GM12875 (cell line): ENCODE data around the gene VPREB3.

Experiments used
- H3K4me3 ChIP-seq: one replicate; pipeline ENCODE4 v1.5.1; 2011; ENCODE audit warnings: low read depth, low read length, control low read depth
- TF ChIP-seq, protein P1 (sequence below): IDR thresholded peaks from 2 replicates; pipeline ENCODE4 v1.5.1; 2011; ENCODE audit warnings: low read depth, mild to moderate bottlenecking, control low read depth, inconsistent platforms, low read length, moderate library complexity, borderline replicate concordance; ENCODE audit not compliant: insufficient read depth

VPREB3 gene

GRCh38 chr22:23793326-23793725, 39.1 kb upstream of the VPREB3 start:
- no peak overlapping the region for H3K4me3 ChIP-seq
- TF ChIP-seq, protein P1, sequence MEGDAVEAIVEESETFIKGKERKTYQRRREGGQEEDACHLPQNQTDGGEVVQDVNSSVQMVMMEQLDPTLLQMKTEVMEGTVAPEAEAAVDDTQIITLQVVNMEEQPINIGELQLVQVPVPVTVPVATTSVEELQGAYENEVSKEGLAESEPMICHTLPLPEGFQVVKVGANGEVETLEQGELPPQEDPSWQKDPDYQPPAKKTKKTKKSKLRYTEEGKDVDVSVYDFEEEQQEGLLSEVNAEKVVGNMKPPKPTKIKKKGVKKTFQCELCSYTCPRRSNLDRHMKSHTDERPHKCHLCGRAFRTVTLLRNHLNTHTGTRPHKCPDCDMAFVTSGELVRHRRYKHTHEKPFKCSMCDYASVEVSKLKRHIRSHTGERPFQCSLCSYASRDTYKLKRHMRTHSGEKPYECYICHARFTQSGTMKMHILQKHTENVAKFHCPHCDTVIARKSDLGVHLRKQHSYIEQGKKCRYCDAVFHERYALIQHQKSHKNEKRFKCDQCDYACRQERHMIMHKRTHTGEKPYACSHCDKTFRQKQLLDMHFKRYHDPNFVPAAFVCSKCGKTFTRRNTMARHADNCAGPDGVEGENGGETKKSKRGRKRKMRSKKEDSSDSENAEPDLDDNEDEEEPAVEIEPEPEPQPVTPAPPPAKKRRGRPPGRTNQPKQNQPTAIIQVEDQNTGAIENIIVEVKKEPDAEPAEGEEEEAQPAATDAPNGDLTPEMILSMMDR, result no peak

DNA sequence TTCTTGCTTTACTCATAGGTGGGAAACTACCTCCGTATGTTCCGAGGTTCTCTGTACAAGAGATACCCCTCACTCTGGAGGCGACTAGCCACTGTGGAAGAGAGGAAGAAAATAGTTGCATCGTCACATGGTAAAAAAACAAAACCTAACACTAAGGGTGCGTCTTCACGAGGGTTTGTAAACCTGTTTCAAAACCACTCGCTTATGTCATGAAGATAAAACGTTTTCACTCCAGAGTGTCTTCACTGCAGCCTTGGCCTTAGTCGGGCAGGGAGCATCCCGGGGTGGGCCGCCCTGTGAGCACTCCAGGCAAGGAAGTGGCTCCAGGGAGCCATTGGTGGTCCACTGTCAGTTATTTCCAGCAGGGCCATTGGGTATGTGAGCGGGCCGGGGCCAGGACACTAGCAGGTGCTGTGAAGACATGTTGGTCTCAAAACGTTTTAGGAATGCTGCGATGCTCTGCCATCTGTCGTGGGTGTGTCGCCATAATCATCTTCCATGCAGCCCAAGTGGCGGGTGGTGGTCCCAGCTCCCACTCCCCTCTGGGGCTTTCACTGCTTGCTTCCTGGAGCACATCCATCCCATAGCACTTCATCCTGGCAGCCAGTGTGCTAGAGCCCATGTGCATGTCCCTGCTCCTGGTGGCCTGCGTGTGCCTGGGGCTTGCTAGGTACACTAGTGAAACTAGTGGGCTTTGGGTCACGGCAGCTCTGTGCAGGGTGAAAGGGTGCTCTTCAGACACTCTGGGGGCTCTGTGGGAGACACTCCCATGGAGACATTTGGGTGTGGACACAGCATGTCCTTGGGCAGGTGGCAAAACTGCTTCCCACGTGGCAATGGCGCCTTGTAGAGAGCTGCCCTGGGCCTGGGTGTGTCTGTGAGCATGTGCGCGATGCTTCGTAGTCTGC, 37.8 kb upstream of the VPREB3 start:
- no peak overlapping the region for H3K4me3 ChIP-seq
- TF ChIP-seq, protein P1, result no peak

DNA sequence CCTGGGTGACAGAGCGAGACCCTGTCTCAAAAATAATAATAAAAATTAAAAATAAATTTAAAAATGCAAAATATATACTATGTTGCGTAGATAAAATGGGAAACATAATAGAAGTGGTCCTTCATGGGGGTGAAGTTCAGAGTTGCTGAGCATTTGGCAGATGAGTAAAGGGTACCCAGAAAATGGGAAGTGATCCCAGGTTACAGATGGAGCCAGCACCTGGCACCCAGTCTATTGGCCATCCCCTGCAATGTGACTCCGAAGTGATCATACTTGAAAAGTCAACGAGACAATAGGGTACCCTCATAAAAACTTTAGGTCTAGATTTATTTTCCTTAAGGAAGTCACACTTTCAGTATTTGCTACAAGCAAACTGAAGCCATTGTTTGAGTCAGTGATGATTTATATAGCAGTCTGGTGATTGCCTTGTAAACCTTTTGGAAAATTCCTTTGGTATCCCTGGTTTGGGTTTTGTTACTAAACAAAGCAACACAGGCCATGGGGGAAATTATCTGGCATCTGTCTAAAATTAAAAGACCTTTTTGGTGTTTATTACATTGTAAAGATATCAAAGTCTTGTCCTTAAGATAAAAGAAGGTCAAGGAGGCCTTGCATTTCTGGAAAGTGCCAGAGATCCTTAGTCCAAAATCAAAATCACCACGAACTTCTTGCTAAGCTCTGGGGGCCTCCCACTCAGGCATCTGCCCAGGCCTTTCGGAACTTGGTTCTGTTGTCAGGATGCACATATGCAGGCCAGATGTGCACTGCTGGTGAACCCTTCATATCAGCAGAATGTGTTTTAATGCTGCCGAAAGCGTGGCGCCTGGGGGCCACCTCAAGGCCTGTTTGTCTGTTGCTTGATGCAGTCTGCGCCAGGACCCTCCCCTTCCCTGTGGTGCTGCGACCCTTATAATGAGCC, 36.9 kb upstream of the VPREB3 start:
- TF ChIP-seq, protein P1, result no peak
- no peak overlapping the region for H3K4me3 ChIP-seq

DNA sequence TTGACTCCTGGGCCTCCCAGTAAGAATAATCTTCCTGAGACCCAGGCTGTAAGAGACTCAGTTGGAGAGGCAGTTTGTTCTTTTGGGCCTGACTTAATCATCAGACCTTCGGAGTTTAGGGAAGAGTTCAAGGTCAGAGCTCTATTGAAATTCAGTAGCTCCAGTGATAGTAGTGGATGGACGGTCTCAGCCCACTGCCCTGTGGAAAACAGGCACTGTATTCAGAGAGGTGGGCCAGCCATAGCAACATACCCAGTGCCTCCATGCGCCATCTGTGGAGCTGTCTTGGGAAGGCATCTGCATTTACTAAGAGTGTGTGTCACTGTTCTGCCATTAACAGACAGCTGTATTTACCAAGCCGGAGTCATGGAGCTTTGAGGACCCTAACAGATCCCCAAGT, 35.4 kb upstream of the VPREB3 start:
- H3K4me3 ChIP-seq, result no peak overlapping the region
- TF ChIP-seq, protein P1, result no peak

GRCh38 chr22:23789121-23789520, 34.9 kb upstream of the VPREB3 start:
- TF ChIP-seq, protein P1, result no peak
- H3K4me3 ChIP-seq, result no peak overlapping the region

GRCh38 chr22:23787910-23788309, 33.7 kb upstream of the VPREB3 start:
- TF ChIP-seq, protein P1, result no peak

GRCh38 chr22:23787600-23787896, 33.3 kb upstream of the VPREB3 start:
- peak overlapping the region; percentile 78 for H3K4me3 ChIP-seq
- TF ChIP-seq, protein P1, result no peak

More at GRCh38 chr22:23787910-23788309, 33.7 kb upstream of the VPREB3 start:
- H3K4me3 ChIP-seq, result peak overlapping the region; percentile 78
